HG03175 (cell line): ENCODE measurements around the gene CCDC81.
A peak's percentile ranks its signal among the peaks of the same experiment; 100 is the strongest.

Experiments
- ATAC-seq: cut with Tn5 transposase; IDR thresholded peaks from one replicate; pipeline ENCODE4 v1.9.1; 2021; ENCODE audit warnings: mild to moderate bottlenecking, moderate library complexity; ENCODE audit not compliant: unreplicated experiment

CCDC81 gene

GRCh38 chr11:86438685-86439084 lies 64.0 kb downstream of the CCDC81 start:
- ATAC-seq: no peak

GRCh38 chr11:86440305-86440716 lies 65.6 kb downstream of the CCDC81 start:
- no peak for ATAC-seq

- no peak for ATAC-seq
These were observed 66.2 kb downstream of the CCDC81 start for GRCh38 chr11:86440843-86441242.

- ATAC-seq: no peak
These were observed 67.7 kb downstream of the CCDC81 start for GRCh38 chr11:86442420-86442819.

GRCh38 chr11:86442827-86443226 lies 68.1 kb downstream of the CCDC81 start:
- ATAC-seq: no peak

GRCh38 chr11:86443415-86443814 lies 68.7 kb downstream of the CCDC81 start:
- no peak for ATAC-seq

- ATAC-seq: no peak
These were observed 70.3 kb downstream of the CCDC81 start for GRCh38 chr11:86444981-86445380.

GRCh38 chr11:86446163-86446923 lies 71.7 kb downstream of the CCDC81 start:
- no peak for ATAC-seq

GRCh38 chr11:86446924-86447285 lies 72.2 kb downstream of the CCDC81 start:
- ATAC-seq: no peak

- peak; percentile 41 for ATAC-seq
These were observed 73.2 kb downstream of the CCDC81 start for GRCh38 chr11:86447763-86448480.

GRCh38 chr11:86449993-86450629 lies 75.4 kb downstream of the CCDC81 start:
- ATAC-seq: no peak

- no peak for ATAC-seq
These were observed 78.8 kb downstream of the CCDC81 start for GRCh38 chr11:86453290-86454030.

GRCh38 chr11:86456075-86456939 lies 81.6 kb downstream of the CCDC81 start:
- peak; percentile 82 for ATAC-seq

- no peak for ATAC-seq
These were observed 83.8 kb downstream of the CCDC81 start for GRCh38 chr11:86458294-86459001.

GRCh38 chr11:86459002-86459385 lies 84.3 kb downstream of the CCDC81 start:
- no peak for ATAC-seq

GRCh38 chr11:86459682-86460460 lies 85.2 kb downstream of the CCDC81 start:
- no peak for ATAC-seq

GRCh38 chr11:86460461-86461385 lies 86.0 kb downstream of the CCDC81 start:
- no peak for ATAC-seq

- ATAC-seq: no peak
These were observed 87.2 kb downstream of the CCDC81 start for GRCh38 chr11:86461892-86462291.
